Tongue (tissue), 2 donors: Measurements from ENCODE around the gene TRIM2. TPM values are rescaled to one million over a fixed set of nuclear protein-coding genes. Genes with fewer than 3 reads are reported as not detected.
A peak's percentile ranks its signal among the peaks of the same experiment; 100 is the strongest.

Experiments
- DNase-seq: peaks from one replicate; pipeline ENCODE4 v3.0.0-alpha.2; 2015
- total RNA-seq: library from RNA; depleted of rRNA; stranded (reverse); fragments of >200 nt; gene quantifications from one replicate; pipeline ENCODE4 v1.2.3, GENCODE V29; 2014

Gene TRIM2
- total RNA-seq, 1 donor from 2014 or later = 56.7 TPM

DNA sequence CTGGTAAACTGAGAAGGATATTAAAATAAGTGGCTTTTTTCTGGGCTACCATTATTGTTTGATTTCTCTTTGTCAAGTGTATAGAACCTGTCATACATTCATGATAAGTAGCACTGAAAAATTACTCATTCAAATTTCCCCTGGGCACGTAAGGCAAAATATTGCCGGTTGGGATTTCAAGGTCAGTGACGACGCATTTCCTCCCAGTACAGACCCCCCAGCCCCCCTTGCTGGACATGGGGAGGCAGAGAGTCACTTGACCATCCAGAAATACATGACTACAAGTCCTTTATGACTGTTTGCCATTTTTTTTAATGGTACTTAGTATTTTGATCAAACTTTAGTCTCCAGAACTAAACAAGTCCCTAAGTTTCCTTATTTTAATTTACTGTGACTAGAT, 133.4 kb downstream of the TRIM2 start:
- no peak for DNase-seq

DNA sequence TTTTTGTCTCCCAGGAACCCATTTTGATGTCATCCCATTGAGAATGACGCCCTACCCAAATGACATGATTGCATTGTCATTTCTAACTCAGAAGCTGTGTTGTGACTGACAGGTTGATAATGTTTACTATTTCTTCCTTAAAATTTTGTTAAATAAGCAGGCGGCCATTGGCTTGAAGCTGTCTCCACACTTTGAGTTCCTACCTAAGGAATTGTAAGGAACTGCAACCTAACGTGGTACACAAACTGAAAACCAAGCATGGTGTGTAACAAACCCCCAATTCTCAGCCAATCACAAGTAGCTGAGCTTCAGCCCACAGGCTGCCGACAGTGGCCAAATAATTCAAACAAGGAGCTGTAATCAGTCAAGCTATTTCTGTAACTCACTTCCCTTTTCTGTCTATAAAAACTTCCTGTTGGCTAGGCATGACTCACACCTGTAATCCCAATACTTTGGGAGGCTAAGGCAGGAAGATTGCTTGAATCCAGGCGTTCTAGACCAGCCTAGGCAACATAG, 137.4 kb downstream of the TRIM2 start:
- no peak for DNase-seq

DNA sequence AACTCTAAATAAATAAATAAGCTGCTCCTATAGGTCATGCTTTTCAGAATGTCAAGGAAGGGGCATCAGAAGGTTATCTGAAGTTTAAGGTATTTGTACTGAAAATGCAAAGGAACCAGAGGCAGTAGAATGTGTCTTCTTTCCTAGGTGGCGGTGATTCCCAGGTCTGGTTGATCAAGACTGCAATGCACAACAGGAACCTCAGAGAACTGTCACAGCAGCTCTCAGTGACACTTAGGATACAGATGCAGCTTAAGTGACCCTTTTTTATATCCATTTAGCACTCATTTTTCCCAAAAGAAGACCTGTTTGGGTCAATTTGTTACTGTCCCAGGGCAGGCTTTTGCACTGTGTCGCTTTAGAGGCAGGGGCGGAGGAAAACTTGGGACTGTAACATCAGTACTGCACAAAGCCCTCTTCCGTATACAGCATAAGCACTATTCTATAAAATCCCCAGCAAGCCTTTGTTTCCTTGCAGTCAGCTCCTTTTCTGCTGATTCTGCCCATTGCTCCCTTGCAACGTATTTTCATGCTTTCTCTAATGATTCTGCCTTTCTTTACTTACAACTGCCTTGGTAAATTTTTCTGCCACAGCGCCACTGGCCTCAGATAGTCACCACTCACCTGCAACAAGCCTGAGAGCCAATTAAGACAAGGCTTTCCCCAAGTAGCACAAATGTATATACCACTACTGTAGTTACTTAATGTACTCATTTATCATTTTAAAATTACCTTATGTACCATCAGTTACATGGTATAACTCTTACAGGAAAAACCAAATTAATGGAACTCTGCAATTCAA, 138.7 kb downstream of the TRIM2 start:
- DNase-seq = no peak

DNA sequence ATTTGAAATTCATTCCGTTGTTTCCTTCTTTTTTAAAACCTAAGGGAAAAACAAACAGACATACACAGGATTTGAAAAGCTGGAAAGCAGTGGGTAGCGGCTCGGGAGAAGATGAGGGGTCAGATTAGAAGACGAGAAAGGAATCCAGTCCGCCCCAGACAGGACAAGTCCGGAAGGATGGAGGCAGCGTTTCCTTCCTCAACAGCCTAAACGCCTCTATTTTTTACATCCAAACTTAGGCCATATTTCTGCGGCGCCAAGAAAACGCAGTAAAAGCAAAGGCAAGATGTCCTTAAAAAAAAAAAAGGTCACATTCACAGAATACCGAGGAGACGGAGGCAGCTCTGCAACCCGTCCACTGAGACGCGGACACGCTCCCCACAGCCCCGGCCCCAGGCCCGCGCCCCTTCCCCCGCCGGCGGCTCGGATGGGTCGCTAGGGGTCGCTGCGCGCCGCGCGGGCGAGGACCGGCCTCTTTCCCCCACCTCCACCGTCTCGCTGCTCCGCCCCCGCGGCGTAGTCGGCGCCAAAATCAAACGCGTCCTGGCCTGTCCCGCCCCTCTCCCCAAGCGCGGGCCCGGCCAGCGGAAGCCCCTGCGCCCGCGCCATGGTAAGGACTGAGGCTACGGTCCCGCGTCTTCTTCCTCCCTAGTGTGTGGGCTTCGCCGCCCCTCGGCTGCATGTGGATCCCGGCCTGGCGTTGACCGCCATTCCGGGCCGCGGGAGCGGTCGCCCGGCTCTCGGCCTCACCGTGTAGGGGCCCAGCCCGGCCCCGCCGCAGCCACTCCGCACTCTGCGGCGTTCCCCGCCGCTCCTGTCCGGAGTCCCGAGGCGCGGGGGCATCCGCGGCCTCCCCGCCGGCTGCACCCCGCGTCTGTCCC, 140.1 kb downstream of the TRIM2 start, which contains the start of gene MND1:
Gene MND1 (plus strand): TSS at position 558 of the 881 bp plus-strand sequence. CDS start 50 bp downstream, at position 608.
- DNase-seq = peak; percentile 96

DNA sequence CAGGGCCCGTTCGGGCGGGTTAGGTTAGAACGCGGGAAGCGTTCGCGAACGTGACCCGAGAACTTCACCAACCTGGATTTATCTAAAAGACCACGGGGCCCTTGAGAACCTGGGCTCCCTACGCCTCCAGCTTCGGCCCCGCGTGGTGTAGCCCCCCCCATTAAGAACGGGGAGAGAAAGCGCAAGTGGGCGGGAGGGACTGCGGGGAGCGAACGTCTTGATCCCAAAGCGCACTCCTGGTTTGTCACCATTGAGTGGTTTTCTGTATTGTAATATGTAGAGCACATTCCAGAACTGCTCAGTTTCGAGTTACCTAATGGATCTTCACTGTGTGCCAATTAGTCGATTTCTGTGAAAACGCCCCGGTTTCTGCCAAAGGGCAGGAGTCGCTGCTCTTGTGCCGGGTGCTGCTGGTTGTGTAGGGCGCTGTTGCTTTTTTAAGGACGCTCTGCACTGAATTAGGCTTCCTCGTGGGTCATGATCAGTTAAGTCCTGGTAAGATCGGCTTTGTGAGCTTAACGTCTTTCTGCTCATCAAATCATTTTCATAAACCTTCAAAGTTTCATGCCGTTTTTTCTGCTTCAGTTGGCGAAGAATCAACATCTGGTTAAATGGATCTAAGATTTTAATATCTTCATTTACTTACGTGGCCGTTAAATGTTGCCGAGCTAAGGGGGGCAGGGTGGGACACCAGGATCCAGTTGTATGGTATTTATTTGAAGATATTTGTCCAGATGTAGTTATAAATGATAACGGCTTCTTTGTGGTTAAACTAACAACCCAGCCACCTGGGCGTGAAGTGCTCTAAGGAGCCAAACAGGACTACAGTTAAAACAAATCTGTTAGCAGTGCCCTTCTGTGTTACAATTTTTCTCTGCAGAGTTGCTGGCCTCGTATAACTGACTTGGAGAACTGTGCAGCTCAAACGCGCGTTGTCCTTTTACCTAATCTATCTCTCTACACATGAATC, 141.1 kb downstream of the TRIM2 start:
- DNase-seq = peak; percentile 76

DNA sequence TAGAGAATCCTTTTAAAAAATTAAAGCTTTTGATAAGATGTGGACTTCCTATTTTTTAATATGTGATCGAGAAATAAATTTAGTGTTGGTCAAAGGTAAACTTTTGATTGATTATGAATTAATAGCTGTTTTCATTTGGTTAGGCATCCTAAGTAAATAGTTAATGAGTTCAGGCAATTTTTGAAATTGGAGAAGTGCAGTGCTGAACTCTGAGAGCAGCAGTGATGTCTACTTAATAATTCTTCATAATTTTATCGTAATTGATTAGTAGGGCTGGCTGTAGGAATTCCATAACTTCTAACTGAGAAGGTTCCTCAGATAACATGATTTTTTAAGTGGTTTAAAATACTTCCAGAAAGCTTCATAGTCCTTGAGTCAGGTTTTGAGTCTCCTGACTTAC, 141.8 kb downstream of the TRIM2 start:
- no peak for DNase-seq

DNA sequence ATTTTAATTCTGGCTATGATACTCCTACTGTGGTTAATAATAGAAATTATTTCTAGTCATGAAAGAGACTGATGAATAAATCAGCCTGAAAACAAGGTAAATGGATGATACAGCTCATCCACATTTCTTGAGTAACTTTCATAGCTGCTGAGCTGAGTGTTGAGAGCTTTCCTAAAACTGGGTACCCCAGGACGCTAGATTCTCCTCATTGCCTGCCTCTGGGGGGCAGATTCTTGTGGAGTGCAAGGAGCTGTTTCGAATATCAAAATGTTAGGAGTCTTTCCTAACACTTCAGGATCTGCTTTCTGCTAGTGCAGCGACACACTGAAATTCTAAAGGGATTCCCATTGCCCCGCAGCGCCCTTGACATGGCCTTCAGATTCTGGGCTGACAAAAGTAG, 142.3 kb downstream of the TRIM2 start:
- peak; percentile 22 for DNase-seq

DNA sequence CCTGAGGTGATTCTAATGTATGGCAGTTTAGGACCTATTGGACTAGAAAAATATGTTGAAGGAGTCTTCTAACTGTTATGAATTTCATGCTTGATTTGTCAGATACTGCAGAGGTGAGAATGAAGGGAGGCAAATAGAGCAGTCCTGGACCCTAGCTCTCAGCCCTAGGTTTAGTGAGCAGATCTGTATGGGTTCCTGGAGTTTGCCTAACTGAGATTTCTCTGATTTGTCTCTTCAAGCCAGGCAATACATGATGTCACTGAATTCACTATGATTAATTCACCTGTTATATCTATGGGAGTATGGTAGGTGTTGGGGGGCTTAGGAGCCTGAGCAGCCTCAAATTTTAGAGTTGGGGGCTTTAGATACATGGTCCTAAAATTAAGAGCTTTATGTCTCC, 142.9 kb downstream of the TRIM2 start:
- DNase-seq = no peak

DNA sequence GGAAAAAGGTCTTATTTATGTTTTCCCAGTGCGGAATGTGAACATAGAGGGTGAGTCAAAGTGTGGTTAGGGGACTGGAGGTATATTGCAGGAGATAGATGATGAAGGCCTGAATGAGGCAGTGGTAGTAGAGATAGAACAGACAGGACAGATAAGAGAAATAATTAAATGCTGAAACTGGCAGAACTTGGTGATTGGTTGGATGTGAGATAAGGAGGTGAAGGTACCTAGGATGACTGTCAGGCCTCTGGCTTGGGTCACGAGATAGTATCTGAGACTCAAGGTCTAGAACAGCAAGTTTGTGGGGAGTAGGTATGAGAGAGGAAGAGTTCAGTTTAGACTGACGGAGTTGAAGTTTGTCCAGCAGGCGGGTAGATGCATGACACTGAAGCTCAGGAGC, 143.8 kb downstream of the TRIM2 start:
- no peak for DNase-seq

DNA sequence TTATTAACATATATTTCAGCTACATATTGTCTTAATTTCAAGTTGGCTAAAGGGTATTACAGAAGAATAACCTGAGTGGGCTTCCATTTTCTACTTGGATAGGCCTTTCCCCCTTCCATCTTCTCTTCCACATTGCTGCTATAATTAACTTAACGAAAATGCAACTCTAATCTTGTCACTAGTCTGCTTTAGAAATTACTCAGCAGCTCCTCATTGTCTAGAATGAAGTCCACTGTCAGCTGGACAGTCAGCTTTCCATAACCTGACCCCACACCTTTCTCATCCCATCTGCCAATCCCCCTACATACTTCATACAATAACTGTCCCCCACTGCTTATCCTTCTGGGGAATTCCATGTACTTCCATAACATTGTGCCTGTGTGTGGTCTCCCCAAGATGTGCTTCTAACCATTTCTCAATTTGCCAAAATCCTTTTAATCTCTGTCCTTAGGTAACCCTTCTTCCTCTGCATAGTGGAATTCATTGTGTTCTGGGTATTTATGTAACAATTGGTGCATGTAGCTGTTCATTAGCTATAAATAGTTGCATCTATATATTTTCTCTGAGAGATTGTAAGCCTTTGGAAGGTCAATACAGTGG, 145.1 kb downstream of the TRIM2 start:
- no peak for DNase-seq

DNA sequence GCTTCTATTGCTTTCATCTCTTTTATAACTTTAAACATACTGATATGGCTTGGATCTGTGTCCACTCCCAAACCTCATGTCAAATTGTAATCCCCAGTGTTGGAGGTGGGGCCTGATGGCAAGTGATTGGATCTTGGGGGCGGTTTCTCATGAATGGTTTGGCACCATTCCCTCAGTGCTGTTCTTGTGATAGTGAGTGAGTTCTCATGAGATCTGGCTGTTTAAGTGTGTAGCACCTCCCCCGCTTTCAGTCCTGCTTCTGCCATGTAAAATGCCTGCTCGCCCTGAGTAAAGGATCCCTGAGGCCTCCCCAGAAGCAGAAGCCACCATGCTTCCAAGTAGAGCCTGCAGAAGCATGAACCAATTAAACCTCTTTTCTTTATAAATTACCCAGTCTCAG, 157.9 kb downstream of the TRIM2 start:
- DNase-seq = no peak

DNA sequence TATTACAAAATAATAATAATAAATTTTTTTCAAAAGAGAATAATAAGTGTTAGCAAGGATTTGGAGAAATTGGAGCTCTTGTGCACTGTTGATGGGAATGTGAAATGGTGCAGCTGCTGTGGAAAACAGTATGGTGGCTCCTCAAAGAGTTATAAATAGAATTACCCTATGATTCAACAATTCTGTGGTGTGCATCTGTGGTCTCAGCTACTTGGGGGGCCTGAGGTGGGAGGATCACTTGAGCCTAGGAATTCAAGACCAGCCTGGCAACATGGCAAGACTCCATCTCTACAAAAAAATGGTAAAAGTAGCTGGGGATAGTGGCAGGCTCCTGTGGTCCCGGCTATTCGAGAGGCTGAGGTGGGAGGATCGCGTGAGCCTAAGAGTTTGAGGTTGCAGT, 159.8 kb downstream of the TRIM2 start:
- DNase-seq = no peak

DNA sequence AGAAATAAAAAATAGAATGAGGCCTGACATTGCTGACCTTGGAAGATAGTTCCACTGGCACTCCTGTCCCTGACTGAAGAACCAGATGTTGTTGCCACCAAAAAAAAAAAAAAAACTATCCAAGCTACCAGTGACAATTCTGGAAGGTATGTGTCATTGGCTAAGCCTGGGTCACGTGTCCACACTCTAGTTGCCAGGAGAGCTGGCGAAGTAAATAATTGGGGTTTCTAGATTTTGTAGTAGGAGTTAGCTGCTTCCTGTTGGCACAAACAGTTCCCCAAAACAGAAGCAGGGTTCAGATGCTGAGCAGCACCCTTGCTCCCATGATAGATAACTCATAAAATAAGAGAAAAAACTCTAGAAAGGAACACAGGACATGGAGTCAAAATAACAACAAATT, 160.8 kb downstream of the TRIM2 start:
- no peak for DNase-seq

DNA sequence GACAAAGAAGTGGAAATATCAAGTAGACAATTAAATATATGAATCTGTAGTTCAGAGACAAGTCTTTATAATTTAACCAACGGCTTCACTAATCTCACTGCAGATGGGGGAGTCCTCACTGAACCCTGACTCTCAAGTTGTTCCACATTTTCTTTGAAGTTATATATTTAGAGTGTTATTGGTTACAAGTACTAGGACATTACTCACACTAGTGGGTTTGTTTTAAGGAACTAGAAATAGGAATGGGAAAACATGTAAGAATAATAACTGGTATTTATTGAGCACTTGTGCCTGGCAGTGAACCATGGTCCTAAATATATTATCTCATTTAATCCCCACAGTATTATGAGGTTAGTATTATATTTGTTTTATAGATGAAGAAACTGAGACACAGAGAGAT, 162.2 kb downstream of the TRIM2 start:
- no peak for DNase-seq

DNA sequence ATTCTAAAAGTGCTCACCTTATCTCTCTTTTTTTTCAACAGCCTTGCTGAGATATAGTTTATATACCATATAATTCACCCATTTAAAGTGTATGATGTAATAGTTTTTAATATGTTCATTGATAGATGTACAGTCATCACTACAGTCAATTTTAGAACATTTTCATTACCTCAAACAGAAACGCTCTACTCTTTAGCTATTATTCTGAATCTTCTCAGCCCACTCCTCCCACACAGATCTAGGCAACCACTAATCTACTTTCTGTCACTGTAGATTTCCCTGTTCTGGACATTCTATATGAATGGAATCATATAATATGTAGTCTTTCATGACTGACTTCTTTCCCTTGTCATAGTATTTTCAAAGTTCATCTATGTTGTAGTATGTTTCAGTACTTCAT, 162.8 kb downstream of the TRIM2 start:
- DNase-seq = no peak

DNA sequence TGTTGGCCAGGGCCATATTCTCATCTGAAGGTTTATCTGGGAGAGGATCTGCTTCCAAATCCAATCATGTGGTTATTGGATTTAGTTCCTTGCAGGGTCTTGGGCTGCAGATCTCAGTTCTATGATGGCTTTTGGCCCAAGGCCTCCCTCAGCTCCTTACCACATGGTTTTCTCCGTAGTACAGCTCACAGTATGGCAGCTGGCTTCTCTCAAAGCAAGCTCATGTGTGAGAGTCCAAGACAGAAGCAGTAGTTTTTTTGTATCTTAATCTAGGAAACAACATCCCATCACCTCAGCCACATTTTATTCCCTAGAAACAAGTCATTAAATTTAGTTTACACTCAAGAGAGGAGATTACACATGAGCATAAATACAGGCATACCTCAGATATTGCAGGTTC, 164.8 kb downstream of the TRIM2 start:
- no peak for DNase-seq

DNA sequence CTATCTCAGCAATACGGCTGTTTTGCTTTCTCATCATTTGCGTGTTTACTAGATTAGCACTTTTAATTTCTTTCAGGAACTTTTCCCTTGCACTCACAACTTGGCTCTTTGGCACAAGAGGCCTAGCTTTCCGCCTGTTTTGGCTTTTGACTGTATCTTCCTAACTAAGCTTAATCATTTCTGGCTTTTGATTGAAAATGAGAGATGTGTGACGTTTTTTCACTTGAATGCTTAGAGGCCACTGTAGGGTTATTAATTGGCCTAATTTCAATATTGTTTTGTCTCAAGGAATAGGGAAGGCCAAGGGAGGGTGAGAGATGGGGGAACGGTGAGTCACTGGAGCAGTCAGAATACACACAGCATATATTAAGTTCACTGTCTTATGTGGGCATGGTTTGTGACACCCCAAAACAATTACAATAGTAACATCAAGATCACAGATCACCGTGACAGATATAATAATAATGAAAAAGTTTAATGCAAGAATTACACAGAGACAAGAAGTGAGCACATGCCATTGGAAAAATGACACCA, 167.5 kb downstream of the TRIM2 start:
- no peak for DNase-seq

DNA sequence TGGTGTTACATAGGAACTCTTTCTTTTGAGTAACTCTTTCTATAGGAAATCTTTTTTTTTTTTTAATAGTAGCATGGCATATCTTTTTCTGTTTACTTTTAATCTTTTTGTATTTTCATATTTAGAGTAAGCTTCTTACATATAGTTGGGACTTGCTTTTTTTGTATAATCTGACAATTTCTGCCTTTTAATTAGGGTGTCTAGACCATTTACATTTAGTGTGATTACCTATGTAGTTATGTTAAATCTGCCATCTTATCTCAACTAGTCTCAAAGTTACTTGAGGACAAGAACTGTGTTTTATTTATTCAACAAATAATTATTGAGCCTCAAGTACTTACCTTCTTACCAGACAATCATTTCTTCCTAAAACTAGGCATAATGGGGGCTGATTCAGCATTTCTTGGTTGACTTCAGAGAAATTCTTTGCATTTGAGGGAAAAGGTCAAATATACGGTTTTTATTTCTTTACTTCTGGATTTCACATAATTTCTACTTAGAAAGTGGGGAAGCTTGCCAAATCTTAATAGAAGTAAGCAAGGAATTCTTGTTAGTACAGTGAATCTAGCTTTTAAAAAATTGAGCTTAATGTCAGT, 168.8 kb downstream of the TRIM2 start:
- no peak for DNase-seq

DNA sequence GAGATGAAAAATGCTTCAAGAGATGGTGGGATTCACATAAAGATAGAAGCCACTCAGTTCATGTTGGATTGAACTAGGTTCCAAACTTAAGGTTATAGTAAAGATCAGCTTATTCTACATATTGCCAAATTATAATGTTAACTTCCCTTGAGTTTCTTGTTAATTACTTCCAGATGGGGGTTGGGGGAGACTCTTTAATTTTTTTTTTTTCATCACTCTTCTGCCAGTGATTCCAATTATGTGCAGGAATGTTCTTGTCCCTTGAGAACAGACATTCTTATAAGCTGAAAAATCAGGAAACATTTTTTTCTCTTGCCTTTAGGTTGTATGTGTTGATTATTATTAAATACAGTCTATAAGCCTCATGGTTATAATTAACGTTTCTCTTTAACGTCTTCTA, 170.2 kb downstream of the TRIM2 start:
- peak; percentile 51 for DNase-seq

DNA sequence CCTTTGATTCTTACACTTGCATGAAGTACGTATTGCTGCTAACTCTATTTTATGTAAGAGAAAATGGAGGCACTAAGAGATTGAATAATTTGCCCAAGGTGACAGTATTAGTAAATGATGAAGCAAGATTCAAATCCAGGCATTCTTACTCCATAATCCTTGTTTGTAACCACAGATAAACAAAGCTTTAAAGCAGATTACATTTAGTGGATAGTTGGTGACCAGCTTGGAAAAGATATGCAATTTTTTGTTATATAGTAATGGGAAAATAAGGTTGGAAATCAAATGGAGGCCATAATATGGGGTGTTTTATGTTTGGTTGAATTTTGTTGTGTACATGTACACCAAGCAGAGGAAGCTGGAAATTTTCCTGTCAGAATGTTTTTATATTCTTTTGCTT, 171.1 kb downstream of the TRIM2 start:
- no peak for DNase-seq

DNA sequence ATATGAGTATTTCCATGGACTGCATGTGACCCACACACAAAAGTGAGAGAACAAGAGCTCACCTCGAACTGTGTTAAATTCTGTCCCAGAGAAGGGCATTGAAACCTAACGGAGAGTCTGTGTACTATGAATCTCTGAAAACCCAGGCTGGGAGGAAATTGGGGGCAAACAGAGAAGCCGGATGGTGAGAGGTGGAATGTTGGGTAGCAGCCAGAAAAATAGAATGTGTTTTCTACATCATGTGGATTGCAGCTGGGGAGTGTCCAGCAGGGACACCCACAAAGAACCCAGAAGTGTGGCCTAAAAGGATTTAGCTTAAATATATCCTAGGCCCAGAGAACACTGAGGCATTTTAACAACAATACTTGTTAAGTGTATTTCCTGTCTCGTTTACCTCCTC, 178.9 kb downstream of the TRIM2 start:
- peak; percentile 24 for DNase-seq
